HL-60 (cell line): ENCODE results near the gene NDUFAB1.

Experiments
- GABPA ChIP-seq: IDR thresholded peaks from 2 replicates; pipeline ENCODE4 v1.6.1; 2012; ENCODE audit warnings: low read depth
- POLR2AphosphoS5 ChIP-seq: IDR thresholded peaks from 2 replicates; pipeline ENCODE4 v1.6.1; 2012; ENCODE audit warnings: low read depth
- TF ChIP-seq, protein P1 (sequence below): IDR thresholded peaks from one replicate; pipeline ENCODE4 v1.5.1; 2011; ENCODE audit warnings: low read length, control low read depth, inconsistent platforms; ENCODE audit not compliant: insufficient read depth
- TF ChIP-seq, protein P2 (sequence below): IDR thresholded peaks from 2 replicates; pipeline ENCODE4 v1.6.1; 2012; ENCODE audit warnings: low read depth; ENCODE audit not compliant: insufficient replicate concordance

- TF ChIP-seq, protein P1, sequence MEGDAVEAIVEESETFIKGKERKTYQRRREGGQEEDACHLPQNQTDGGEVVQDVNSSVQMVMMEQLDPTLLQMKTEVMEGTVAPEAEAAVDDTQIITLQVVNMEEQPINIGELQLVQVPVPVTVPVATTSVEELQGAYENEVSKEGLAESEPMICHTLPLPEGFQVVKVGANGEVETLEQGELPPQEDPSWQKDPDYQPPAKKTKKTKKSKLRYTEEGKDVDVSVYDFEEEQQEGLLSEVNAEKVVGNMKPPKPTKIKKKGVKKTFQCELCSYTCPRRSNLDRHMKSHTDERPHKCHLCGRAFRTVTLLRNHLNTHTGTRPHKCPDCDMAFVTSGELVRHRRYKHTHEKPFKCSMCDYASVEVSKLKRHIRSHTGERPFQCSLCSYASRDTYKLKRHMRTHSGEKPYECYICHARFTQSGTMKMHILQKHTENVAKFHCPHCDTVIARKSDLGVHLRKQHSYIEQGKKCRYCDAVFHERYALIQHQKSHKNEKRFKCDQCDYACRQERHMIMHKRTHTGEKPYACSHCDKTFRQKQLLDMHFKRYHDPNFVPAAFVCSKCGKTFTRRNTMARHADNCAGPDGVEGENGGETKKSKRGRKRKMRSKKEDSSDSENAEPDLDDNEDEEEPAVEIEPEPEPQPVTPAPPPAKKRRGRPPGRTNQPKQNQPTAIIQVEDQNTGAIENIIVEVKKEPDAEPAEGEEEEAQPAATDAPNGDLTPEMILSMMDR: no peak
- no peak for TF ChIP-seq GABPA
- TF ChIP-seq, protein P2, sequence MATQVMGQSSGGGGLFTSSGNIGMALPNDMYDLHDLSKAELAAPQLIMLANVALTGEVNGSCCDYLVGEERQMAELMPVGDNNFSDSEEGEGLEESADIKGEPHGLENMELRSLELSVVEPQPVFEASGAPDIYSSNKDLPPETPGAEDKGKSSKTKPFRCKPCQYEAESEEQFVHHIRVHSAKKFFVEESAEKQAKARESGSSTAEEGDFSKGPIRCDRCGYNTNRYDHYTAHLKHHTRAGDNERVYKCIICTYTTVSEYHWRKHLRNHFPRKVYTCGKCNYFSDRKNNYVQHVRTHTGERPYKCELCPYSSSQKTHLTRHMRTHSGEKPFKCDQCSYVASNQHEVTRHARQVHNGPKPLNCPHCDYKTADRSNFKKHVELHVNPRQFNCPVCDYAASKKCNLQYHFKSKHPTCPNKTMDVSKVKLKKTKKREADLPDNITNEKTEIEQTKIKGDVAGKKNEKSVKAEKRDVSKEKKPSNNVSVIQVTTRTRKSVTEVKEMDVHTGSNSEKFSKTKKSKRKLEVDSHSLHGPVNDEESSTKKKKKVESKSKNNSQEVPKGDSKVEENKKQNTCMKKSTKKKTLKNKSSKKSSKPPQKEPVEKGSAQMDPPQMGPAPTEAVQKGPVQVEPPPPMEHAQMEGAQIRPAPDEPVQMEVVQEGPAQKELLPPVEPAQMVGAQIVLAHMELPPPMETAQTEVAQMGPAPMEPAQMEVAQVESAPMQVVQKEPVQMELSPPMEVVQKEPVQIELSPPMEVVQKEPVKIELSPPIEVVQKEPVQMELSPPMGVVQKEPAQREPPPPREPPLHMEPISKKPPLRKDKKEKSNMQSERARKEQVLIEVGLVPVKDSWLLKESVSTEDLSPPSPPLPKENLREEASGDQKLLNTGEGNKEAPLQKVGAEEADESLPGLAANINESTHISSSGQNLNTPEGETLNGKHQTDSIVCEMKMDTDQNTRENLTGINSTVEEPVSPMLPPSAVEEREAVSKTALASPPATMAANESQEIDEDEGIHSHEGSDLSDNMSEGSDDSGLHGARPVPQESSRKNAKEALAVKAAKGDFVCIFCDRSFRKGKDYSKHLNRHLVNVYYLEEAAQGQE: no peak
- TF ChIP-seq POLR2AphosphoS5: no peak
Measured at GRCh38 chr16:23549938-23550337, 46.2 kb downstream of the NDUFAB1 start.
